HG02970 (cell line): Measurements from ENCODE around the gene BRIX1.

ENCODE experiments used
- ATAC-seq: cut with Tn5 transposase; IDR thresholded peaks from one replicate; pipeline ENCODE4 v1.9.1; 2021; ENCODE audit warnings: mild to moderate bottlenecking, moderate library complexity, moderate number of reproducible peaks; ENCODE audit not compliant: unreplicated experiment, low FRiP score

BRIX1 gene

DNA sequence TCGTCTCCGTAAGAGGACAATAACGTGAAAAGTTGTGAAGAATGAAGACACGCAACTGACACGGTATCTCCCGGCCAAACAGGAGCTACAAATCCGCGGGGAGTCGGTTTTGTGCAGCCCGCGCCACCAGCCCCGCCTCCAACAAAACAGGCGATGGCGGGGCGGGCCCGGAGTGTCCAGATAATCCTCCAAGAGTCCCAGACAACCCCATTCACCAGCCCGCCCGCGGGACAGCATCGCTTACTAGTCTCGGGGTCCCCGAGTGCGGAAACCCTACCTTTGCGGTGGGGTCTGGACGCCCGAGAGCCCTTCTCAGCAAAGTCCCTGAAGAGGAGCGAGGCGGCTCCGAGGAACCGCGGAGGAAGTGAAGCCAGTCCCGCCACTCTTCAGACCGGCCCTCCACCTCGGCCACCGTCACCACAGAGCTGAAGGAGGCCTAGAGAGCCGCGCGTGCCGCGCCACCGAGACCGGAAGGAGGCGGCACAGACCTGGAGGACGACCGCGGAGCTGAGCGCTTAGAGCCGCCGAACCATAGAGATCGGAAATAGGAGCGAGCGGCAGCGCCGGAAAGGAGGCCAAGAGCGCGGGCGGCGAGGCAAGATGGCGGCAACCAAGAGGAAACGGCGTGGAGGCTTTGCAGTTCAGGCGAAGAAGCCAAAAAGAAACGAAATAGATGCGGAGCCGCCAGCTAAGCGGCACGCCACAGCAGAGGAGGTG, at the start of gene BRIX1, which contains the start of gene RAD1:
Gene BRIX1, plus strand, starts transcription at position 573 of the 717 bp plus-strand sequence. Its CDS starts 28 bp downstream, at position 601.
Gene RAD1, minus strand, starts transcription at position 366 of the 717 bp plus-strand sequence. CDS start 612 bp downstream, outside the sequence.
- ATAC-seq, result peak; percentile 99

DNA sequence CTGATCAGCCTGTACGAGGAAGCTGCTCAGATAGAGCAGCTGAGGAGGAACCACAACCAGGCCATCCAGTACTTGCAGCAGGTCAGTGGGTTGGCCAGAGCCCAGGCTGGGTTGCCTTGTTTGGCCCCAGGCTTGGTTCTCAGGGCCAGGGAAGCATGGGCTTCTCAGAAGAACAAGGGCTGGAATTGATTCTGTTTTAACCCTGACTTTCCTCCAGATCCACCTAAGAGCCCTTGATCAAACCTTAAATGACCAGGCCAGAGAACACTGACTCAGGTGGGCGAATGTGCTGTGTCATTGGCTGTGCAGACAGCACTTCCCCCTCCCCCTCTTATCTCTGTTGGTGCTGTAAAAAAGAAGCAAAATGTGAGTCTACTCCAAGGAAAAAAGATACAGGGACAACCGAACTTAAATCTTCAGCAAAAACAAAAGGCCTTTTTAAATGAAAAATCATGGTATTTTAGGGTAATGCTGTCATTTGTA, 48.5 kb upstream of the BRIX1 start:
- ATAC-seq, result no peak

- no peak for ATAC-seq
These were observed 47.9 kb upstream of the BRIX1 start for GRCh38 chr5:34867660-34868059.

DNA sequence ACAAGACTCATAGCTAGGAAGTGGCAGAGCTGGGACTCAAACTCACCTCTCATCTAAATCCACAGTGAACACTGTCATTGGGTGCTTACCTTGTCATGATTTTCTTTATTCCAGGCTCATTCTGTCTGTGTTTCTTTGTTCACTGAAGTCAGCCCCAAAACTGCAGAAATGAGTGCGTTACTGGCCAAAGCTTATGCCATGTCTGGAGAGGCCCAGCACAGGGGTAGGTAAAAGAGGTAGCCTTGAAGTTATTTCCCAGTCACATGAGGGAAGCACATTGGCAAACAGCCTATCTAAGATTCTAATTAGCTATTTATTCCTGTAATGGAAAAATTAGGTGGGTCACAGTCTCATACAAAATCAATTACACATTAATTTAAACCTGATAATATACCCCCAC, 46.7 kb upstream of the BRIX1 start:
- no peak for ATAC-seq

- ATAC-seq, result no peak
These were observed 46.3 kb upstream of the BRIX1 start for GRCh38 chr5:34869256-34869655.

GRCh38 chr5:34870382-34870781, 45.1 kb upstream of the BRIX1 start:
- ATAC-seq, result no peak

GRCh38 chr5:34876275-34876674, 39.2 kb upstream of the BRIX1 start:
- ATAC-seq, result no peak

DNA sequence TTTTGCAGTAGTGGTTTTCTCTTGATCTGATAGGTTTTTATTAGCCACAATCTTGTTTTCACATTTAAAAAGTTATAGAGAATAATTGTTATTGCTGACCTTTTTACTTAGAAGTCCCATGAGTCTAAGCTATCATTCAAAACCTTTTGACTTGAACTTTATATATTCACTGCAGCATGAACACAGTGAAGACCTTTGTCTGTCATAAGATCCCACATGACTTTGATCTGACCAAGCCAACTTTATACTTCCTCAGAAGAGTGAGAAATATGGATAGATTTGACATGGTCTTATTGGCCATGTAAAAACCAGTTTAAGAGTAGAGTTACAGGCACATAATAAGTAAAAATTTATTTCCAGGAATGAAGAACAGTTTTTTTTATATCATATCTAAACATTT, 34.3 kb upstream of the BRIX1 start:
- ATAC-seq, result no peak

DNA sequence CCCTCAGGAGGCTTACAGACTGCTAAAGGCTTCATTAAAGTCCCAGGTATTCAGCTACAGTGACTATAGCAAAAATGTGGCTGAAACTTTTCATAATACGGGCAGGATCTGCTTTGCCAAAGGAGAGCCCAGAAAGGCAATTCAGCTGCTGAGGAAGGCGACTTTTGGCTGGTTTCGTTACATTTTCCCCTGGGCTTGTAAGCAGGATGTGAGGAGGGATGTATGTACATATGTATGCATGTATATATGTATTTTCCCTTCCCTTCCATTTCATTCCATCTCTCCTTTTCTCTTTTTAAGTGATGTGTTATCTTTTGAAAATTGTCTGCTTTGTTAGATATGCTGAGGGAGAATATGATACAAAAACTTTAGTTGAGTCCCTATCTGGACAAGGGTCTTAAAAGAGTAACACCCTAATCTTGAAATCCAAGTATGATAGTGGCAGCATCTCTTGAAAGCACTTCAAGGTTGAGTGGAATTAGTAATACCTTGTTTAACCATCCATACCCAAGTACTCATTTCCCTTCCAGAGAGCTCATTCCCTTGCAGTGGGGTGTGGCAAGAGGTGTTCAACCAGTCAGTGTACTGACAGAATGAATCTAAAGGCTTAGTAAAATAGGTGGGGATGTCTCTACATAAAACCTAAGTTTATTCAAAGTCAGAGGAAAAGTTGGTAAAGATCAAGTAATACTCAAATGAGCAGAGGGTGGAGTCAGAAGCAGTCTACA, 29.0 kb upstream of the BRIX1 start:
- no peak for ATAC-seq

- ATAC-seq, result no peak
These were observed 26.1 kb upstream of the BRIX1 start for GRCh38 chr5:34889394-34889793.

DNA sequence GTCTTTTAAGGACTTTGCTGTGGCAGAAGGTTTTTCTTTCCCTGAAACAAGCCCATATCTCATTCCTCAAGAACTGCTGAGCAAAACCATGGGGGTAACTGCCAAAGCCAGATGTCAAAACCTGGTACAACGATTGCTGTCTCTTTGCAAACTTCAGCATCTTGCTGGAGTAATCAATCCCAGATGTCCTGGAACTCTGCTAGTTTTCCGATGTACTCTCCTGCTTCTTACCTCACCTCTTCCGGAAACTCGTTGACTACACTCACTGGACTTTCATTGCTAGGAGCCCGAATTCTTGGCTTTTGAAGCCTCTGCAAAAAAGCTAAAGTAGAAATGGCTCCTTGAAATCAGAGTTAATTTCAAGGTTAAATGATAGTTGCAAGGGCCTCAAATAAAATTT, 23.5 kb upstream of the BRIX1 start:
- ATAC-seq, result no peak

- ATAC-seq, result no peak
These were observed 23.1 kb upstream of the BRIX1 start for GRCh38 chr5:34892414-34892813.

DNA sequence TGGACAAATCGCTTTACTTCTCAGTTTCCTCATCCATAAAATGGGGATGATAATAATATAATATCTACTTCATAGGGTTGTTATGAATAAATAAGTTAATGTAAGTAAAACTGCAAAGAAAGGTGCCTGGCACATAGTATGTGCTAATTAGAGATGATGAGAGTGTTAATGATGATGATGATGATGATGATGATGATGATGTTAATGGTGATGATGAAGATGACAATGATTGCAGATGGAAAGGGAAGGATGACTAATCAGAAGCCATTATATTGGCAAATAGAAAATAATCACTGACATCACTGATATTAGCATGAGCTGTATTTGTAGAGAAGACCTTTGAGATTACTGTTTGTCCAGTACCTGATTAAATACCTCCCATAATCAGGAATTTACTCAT, 20.8 kb upstream of the BRIX1 start:
- ATAC-seq, result no peak

GRCh38 chr5:34895641-34896419, 19.7 kb upstream of the BRIX1 start:
- no peak for ATAC-seq

- ATAC-seq, result no peak
These were observed 17.9 kb upstream of the BRIX1 start for GRCh38 chr5:34897646-34898045.

DNA sequence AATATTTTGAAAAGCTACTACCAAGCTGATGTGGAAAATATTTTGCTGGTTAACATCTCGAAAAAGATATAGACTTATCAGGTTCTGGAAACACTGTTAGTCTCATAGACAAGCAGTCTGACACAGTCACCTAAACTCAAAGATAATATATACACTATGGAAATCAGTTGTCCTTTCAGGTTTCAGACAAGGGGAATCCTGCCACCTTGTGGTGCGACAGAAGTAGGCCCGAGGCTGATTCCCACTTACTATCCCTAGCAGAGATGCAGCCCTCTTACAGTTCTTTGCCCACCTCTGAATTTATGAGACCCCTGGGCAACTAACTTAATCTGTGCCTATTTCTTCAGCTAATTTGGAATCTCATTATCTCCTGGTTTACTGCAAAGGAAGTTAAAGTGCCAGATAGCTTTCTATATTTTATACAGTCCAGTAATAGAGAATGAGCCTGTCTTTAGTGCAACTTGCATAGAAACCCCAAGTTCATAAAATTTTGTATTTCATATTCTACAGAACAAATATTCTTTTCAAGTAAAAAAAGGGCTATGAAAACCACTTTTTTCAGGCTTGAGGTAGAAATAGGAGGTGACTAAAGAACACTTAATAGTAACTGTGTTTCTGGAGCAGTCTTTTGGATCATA, 17.1 kb upstream of the BRIX1 start:
- ATAC-seq, result no peak

- no peak for ATAC-seq
These were observed 16.4 kb upstream of the BRIX1 start for GRCh38 chr5:34899066-34899465.

GRCh38 chr5:34900652-34901051, 14.9 kb upstream of the BRIX1 start:
- ATAC-seq, result no peak

GRCh38 chr5:34903260-34903659, 12.3 kb upstream of the BRIX1 start:
- ATAC-seq, result no peak

DNA sequence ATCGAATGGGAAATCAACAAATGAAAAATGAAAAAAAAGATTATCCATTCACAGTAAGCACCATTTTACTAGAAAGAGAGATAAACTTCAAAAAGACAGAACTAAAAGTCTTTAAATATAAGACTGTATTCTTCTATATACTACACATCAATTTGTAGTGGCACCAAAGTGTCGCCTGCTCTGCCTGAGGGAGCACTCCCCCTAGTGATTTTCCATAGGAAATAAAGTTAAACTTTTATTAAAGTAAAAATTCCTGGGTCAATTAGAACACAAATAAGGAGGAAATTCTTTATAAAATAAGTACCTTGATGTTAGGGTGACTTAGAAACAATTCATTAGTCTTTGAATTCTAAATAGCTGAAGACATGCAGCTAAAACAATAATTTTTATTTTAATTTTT, 9.9 kb upstream of the BRIX1 start:
- ATAC-seq, result no peak

GRCh38 chr5:34913072-34913471, 2.4 kb upstream of the BRIX1 start:
- ATAC-seq, result no peak
